NCI-H748 (cell line): ENCODE data around the gene STAT2.
A peak's percentile ranks its signal among the peaks of the same experiment; 100 is the strongest.
"Not testable (repeated sequence)": the region's sequence is repeated elsewhere in the genome, so short reads cannot be mapped to it uniquely, and the experiment has no call there.

Source experiments
- DNase-seq: peaks from one replicate; lab custom pipeline; 2025; ENCODE audit not compliant: unreplicated experiment; lab: John Stamatoyannopoulos, UW

The STAT2 gene

GRCh38 chr12:56332512-56333196 lies 27.3 kb downstream of the STAT2 start:
- no peak for DNase-seq

DNA sequence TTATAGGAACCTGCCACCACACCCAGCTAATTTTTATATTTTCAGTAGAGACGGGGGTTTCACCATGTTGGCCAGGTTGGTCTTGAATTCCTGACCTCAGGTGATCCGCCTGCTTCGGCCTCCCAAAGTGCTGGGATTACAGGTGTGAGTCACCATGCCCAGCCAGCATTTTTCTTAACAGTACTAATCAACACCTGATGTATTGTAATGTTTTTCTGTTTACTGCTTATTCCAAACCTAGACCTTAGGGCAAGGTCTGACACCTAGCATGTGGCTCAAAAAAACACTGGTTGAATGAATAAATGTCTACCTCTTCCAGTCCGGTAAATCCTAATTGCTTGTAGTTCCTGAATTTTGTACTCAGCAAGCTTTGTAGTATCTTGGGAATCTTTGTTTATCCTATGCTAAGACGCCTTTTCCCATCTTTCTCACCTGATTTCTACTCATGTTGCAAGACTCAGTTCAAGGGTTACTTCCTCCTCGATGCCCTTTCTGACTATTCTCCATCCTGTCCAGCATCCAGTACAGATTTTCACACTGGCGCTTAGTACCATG lies 28.9 kb downstream of the STAT2 start:
- DNase-seq = no peak

DNA sequence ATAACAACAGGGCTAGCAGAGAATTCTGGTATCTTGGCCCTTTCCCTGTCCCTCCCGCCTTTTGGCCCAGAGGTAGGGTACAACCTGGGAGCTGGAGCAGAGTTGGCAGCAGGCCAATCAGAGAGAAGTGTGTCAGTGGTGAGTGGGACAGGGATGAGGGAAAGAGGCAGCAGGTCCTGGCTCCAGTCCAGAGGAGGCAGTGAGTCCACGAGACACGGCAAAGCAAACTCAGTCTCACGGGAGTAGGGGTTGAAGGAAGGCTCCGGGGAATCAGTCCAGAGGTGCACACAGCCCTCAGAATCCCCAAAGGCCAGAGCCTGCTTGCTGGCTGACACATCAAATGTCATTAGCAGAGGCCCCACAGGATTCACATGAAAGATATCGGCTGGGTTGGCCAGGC lies 33.4 kb downstream of the STAT2 start:
- no peak for DNase-seq

GRCh38 chr12:56326126-56326525 lies 33.8 kb downstream of the STAT2 start:
- no peak for DNase-seq

GRCh38 chr12:56324206-56324605 lies 35.7 kb downstream of the STAT2 start:
- DNase-seq = no peak

GRCh38 chr12:56321610-56322009 lies 38.3 kb downstream of the STAT2 start:
- not testable (repeated sequence) for DNase-seq

GRCh38 chr12:56321027-56321426 lies 38.9 kb downstream of the STAT2 start:
- no peak for DNase-seq

- DNase-seq = no peak
Measured at GRCh38 chr12:56317675-56318074, 42.2 kb downstream of the STAT2 start.

DNA sequence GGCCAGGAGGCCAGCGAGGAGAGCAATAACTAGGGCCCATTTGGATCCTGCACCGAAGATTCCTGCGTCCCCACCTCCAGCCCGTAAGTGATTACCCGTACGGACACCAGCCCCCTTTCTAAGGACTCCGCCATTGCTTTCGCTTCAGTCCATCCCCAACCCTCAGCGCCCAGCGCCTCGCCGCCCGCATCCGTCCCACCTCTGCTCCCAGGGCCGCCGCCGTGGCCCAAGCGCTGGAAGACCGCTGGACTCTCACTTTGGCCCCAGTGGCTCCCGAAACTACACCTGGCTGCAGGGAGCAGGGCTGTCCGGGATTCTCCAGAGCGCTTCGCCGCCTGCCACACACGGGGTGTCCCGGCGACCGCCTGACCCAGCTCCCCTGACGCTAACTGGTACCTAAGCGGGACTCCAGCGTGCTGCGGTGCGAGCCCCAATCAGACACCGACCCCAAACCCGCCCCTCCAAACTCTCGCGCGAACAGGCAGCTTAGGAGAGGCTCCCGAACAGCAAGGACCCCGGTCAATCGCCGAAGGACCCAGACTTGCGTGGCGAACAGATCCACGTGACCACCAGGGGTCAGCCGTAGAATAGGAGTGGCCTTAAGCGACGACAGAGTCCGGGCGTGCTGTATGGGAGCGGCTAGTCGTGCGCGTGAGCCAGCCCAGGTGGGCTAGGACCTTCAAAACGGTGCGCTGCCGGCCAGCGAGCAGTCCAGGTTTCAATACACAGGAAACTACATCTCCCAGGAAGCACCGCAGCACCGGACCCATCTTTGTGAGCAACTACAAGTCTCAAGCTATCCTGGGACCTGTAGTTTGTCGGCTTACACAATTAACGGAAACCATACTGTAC lies 44.1 kb downstream of the STAT2 start, which contains the start of gene CNPY2:
TSS of gene CNPY2 (minus strand) at position 367 of the 852 bp plus-strand sequence. CDS start 771 bp downstream, outside the sequence.
- DNase-seq = peak; percentile 99

- DNase-seq = peak; percentile 47
Measured at GRCh38 chr12:56315249-56315621, 44.7 kb downstream of the STAT2 start.

DNA sequence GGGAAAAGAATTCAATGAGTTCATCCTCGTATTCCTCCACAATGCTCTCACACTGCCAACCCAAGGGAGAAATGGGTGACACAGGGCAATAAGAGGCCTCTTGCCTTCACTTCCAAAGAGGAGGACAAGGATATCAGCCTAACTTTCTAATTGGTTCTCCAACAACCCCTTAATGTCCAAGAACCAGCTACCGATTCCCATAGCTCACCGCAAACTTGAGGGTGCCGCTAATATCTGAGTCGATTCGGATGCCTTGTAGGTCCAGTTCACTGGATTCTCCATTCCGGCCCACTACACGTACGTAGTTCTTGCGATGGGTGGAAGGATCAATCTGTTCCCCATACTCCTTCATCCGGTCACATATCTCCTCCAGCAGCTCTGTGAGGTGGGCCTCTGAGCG lies 48.9 kb downstream of the STAT2 start:
- DNase-seq = no peak

- DNase-seq = no peak
Measured at GRCh38 chr12:56308714-56309113, 51.2 kb downstream of the STAT2 start.

DNA sequence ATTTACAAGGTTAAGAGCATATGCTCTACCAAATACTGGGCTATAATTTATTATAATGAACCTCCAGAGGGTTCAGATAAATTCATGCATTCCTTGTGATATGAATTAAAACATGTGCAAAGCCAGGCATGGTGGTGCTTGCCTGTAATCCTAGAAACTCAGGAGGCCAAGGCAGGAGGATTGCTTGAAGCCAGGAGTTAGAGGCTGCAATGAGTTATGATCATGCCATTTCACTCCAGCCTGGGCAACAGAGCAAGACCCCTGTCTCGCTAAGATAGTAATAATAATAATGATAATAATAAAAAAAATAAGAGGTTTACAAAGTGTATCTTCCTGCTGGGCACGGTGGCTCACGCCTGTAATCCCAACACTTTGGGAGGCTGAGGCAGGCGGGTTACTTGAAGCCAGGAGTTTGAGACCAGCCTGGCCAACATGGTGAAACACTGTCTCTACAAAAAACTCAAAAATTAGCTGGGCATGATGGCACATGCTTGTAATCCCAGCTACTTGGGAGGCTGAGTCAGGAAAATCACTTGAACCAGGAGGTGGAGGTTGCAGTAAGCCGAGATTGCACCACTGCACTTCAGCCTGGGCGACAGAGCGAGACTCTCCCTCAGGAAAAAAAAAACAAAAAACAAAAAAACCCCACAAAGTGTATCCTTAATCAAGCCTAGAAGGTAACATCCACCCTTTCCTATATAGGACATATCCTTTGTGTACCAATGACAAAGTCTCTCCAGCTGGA lies 52.5 kb downstream of the STAT2 start:
- DNase-seq = no peak

DNA sequence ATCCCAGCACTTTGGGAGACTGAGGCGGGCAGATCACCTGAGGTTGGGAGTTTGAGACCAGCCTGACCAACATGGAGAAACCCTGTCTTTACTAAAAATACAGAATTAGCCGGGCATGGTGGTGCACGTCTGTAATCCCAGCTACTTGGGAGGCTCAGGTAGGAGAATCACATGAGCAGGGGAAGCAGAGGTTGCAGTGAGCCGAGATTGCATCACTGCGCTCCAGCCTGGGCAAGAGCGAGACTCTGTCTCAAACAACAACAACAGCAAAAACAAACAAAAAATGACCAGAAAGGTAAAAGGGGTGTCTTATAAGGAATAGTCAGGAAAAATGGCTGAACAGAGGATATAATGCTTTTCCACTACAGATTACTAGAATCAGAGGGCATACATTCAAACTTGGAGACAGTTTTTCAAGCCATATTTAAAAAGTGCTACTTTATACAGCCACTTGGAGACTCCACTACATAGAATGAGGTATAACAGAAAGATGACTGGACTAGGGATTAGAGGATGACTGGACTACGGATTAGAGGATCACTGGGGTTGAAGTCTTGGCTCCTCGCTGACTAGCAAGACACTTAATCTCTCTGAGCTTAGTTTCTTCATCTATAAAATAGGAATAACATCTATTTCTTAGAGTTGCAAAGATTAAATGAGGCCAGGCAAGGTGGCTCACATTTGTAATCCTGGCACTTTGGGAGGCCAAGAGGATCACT lies 54.9 kb downstream of the STAT2 start:
- DNase-seq = no peak

DNA sequence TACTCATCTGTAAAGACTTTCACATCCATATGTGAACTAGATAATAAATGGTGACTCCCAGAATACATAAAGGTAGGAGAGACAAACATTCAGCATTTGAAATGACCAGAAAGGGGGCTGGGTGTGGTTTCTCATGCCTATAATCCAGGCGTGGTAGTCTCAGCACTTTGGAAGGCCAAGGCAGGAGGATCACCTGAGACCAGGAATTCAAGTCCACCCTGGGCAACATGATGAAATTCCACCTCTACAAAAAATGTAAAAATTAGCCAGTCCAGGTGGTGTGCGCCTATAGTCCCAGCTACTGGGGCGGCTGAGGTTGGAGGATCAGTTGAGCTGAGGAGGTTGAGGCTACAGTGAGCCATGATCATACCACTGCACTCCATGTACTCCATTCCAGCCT lies 55.6 kb downstream of the STAT2 start:
- no peak for DNase-seq

DNA sequence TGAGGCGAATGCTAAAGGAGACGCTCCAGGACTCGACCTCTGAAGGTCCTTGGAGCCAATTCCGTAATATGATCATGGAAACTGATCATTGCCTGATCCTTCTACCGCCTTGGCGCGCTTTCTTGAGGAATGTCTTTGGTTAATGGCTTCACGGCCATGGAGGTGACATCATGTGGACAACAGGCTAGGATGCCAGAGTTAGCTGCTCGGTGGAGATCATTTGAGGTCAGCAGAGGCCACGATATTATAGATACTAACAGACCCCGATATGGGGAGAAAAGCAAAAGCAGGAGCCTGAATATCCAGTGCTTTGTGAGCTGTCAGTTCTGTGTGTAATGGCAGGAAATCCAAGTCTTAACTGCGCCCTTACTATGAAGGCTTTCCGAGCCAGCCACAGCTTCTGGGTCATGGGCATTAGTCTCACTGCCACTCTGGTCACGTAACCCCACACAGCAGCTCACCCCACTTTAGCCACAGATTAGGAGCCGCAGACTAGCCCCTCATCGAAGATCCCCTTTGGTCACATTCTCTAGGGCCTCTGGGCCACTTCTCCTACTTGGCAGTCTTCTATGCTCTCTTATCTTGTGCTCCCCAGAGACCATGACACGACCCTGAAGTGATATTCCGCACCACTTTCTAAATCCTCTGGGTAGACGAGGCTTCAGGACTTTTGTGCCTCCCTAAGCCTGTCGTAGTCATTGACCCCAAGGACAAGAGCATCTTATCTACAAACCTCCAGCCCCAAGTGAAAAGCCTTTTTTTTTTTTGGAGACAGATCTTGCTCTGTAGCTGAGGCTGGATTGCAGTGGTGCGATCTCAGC lies 59.1 kb downstream of the STAT2 start:
- peak; percentile 77 for DNase-seq

DNA sequence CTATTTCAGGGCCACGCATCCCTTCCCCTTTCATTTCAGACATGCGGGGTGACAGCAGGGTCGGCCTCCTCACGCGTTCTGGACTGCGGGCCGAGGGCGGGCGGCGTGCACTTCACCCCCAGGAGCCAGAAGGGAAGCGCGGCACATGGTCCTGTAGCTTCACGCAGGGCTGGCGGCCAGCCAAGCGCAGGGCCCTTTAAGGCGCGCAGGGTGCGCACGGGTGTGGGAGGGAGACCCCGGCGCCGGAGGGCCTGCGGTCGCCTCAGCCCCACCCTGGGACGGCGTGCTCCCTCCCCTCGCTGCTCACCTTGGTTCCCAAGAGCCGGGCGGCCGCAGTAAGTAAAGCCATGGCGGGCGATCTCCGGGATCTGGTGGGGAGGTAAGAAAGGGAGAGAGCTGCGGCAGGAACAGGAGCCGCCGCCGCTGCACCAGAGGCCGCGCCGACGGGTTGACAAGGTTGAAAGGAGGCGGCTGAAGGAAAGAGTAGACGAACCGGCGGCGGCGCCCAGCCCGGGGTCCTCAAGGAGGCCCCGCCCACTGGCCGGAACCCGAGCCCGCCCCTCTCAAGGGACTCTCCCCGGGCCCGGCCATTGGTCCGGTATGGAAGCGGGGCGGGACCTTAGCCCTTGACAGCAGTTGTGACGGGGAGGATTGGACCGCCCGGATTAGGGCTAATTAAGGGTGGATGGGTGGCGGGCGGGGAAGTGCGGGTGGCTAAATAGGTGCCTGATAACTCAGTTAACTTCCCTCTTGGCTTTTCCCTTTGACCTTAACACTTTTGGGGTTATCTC lies 59.9 kb downstream of the STAT2 start, which contains the start of gene CS:
TSS of gene CS (minus strand) at position 478 of the 791 bp plus-strand sequence. CDS start at position 349, 129 bp downstream.
- DNase-seq = peak; percentile 99

DNA sequence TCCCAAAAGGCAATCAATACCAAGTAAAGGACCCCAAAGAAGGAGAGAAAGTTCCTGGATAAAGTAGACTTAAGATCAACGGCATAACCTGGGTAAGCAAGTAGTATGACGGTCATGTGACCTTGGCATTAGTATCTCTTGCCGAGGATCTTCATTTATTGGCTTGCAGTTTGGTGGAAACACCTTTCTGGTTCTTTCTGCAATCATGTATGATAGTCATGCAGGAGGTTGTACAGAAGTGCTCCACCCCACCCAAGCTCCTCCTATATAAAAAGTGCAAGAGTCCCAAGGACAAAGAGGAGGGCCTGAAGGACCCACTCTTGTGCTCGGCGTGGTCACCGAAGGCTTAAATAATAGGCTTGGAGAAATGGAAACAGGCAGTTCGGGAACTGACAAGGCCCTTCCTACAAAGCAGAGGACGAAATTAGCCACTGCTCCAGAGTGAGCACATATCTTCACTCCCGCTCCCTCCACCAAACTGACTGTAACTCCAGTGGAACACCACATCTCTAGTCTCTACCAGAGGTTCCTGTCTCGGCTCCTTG lies 60.5 kb downstream of the STAT2 start:
- peak; percentile 46 for DNase-seq

DNA sequence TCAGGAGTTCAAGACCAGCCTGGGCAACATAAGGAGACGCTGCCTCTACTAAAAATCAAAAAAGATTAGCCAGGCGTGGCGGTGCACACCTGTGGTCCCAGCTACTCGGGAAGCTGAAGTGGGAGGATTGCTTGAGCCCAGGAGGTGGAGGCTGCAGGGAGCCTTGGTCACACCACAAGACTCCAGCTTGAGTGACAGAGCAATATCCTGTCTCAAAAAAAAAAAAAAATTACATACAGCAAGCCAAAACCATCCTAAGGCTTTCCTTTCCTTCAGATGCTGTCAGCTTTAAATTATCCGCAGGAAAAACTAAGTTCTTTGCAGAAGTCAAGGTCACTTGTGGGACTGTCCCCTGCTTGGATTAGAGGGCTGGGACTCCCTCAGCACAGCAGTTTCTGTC lies 61.1 kb downstream of the STAT2 start:
- DNase-seq = no peak
